ENCODE measurements around the gene METRN.

The METRN gene

GRCh38 chr16:728131-728889, 13.4 kb downstream of the METRN start:
- H3K4me1 ChIP-seq (ENCODE audit: low read length) = no peaks in the 10 kb centered on the region; the same call in 1 of the 2 replicates
- DNase-seq = peak; percentile 93
- H3K79me2 ChIP-seq (ENCODE audit: low read length) = no peaks in the 10 kb centered on the region
- peak overlapping the region; percentile 36; the same call in 1 of the 2 replicates for H3K4me3 ChIP-seq (ENCODE audit: low read length)
- TF ChIP-seq EZH2 (optimal IDR thresholded peaks at IDR 0.05; ENCODE audit: low read depth, low read length) (no peak), CTCF (IDR thresholded peaks at IDR 0.05; ENCODE audit: low read length) (no peak), EZH2phosphoT487 (IDR thresholded peaks at IDR 0.05; ENCODE audit: low read length) (no peak)
- H3K27me3 ChIP-seq (replicated peaks; ENCODE audit: insufficient read depth, low read length) = no peaks in the 10 kb centered on the region
- H2AFZ ChIP-seq (ENCODE audit: low read length) = no peak overlapping the region
- no peaks in the 10 kb centered on the region for H3K9me2 ChIP-seq (replicated peaks; ENCODE audit: insufficient read depth, low read length)
- H3K4me2 ChIP-seq (ENCODE audit: low read depth, low read length) = peak overlapping the region; percentile 52
- no peaks in the 10 kb centered on the region for H3K36me3 ChIP-seq (replicated peaks; ENCODE audit: insufficient read depth, low read length)
- peaks cover 13% of the 10 kb centered on the region; the same call in 1 of the 2 replicates for H3F3A ChIP-seq (ENCODE audit: insufficient read depth, low read length)
- no peak overlapping the region for H3K9ac ChIP-seq (ENCODE audit: low read length)
- no peaks in the 10 kb centered on the region for H4K20me1 ChIP-seq (ENCODE audit: insufficient read depth, low read length)
- no peak overlapping the region for H3K27ac ChIP-seq (ENCODE audit: low read length)
- H3K9me3 ChIP-seq (replicated peaks; ENCODE audit: insufficient read depth, low read length) = no peaks in the 10 kb centered on the region

- no peaks in the 10 kb centered on the region for H3K79me2 ChIP-seq (ENCODE audit: low read length)
- H3K27ac ChIP-seq (ENCODE audit: low read length) = no peak overlapping the region
- no peaks in the 10 kb centered on the region for H4K20me1 ChIP-seq (ENCODE audit: insufficient read depth, low read length)
- H3K36me3 ChIP-seq (replicated peaks; ENCODE audit: insufficient read depth, low read length) = no peaks in the 10 kb centered on the region
- H3K9me3 ChIP-seq (replicated peaks; ENCODE audit: insufficient read depth, low read length) = no peaks in the 10 kb centered on the region
- H3K9me2 ChIP-seq (replicated peaks; ENCODE audit: insufficient read depth, low read length) = no peaks in the 10 kb centered on the region
- H3K27me3 ChIP-seq (replicated peaks; ENCODE audit: insufficient read depth, low read length) = no peaks in the 10 kb centered on the region
- no peak overlapping the region for H3K4me2 ChIP-seq (ENCODE audit: low read depth, low read length)
- H3K9ac ChIP-seq (ENCODE audit: low read length) = no peak overlapping the region
- TF ChIP-seq EZH2 (optimal IDR thresholded peaks at IDR 0.05; ENCODE audit: low read depth, low read length) (no peak), EZH2phosphoT487 (IDR thresholded peaks at IDR 0.05; ENCODE audit: low read length) (no peak), CTCF (IDR thresholded peaks at IDR 0.05; ENCODE audit: low read length) (no peak)
- DNase-seq = no peak
- peaks cover 13% of the 10 kb centered on the region; the same call in 1 of the 2 replicates for H3F3A ChIP-seq (ENCODE audit: insufficient read depth, low read length)
- no peak overlapping the region for H2AFZ ChIP-seq (ENCODE audit: low read length)
- H3K4me1 ChIP-seq (ENCODE audit: low read length) = no peaks in the 10 kb centered on the region; the same call in 1 of the 2 replicates
- H3K4me3 ChIP-seq (ENCODE audit: low read length) = no peak overlapping the region
Measured at GRCh38 chr16:728890-729744, 14.2 kb downstream of the METRN start.

GRCh38 chr16:729768-730665, 15.1 kb downstream of the METRN start:
- H3K4me1 ChIP-seq (ENCODE audit: low read length) = peaks cover 6% of the 10 kb centered on the region
- H3K27ac ChIP-seq (ENCODE audit: low read length) = no peak overlapping the region
- H4K20me1 ChIP-seq (ENCODE audit: insufficient read depth, low read length) = no peaks in the 10 kb centered on the region
- H3K9me2 ChIP-seq (replicated peaks; ENCODE audit: insufficient read depth, low read length) = no peaks in the 10 kb centered on the region
- no peak for DNase-seq
- no peak overlapping the region for H3K4me3 ChIP-seq (ENCODE audit: low read length)
- no peak for TF ChIP-seq EZH2 (optimal IDR thresholded peaks at IDR 0.05; ENCODE audit: low read depth, low read length)
- TF ChIP-seq EZH2phosphoT487 (IDR thresholded peaks at IDR 0.05; ENCODE audit: low read length) = no peak
- no peak for TF ChIP-seq CTCF (IDR thresholded peaks at IDR 0.05; ENCODE audit: low read length)
- H3K4me2 ChIP-seq (ENCODE audit: low read depth, low read length) = no peak overlapping the region
- no peaks in the 10 kb centered on the region for H3K79me2 ChIP-seq (ENCODE audit: low read length)
- no peaks in the 10 kb centered on the region for H3K27me3 ChIP-seq (replicated peaks; ENCODE audit: insufficient read depth, low read length)
- no peaks in the 10 kb centered on the region for H3K36me3 ChIP-seq (replicated peaks; ENCODE audit: insufficient read depth, low read length)
- peaks cover 16% of the 10 kb centered on the region for H3F3A ChIP-seq (ENCODE audit: insufficient read depth, low read length)
- no peak overlapping the region for H3K9ac ChIP-seq (ENCODE audit: low read length)
- no peak overlapping the region for H2AFZ ChIP-seq (ENCODE audit: low read length)
- no peaks in the 10 kb centered on the region for H3K9me3 ChIP-seq (replicated peaks; ENCODE audit: insufficient read depth, low read length)

All from MM.1S (cell line).